SW 1271 (cell line): Measurements from ENCODE around the gene HHIPL1.
"Not testable (repeated sequence)": the region's sequence is repeated elsewhere in the genome, so short reads cannot be mapped to it uniquely, and the experiment has no call there.

Experiments used
- DNase-seq, 2 experiments: peaks; one replicate each; lab custom pipeline; 2025; lab: John Stamatoyannopoulos, UW

HHIPL1 gene

DNA sequence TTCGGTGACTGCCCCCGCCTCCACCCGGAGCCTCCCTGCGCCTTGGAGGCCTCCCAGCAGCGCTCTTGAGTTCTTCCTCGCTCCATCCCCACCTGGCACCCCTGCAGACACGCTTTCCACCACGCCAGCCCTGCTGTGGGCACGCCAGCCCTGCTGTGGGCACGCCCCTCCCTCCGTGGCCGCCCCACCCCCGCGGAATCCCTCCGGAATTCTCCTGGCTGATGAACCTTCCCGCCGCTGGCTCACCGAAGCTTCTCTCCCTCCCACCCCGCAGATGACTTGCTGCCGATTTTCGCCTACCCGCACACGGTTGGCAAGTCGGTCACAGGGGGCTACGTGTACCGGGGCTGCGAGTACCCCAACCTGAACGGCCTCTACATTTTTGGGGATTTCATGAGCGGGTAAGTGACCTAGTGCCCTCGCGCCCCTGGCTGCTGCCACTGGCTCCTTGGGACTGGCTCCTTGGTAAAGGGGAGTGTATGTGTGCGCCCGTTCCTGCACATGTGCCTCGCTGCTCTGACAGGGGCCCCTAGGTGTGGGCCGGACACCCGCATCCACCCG lies 15.2 kb downstream of the HHIPL1 start:
- DNase-seq: no peak

DNA sequence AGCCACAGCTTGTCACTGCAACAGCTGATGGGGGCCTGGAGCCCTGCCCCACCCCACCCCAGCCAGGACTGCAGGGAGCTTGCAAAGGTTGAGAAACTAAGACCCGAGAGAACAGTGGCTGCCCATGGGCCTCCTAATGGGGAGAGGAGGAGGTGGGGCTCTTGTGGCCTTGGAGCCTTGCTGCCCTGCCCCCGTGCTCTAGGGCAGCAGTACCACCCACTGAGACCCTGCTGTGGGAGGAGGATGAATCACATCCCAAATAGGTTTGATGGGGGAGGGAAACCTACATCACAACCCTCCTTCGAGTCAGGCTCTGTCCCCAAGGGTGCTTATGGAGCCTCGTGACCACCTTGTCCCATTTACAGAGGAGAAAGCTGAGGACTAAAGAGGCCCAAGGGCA lies 15.9 kb downstream of the HHIPL1 start:
- DNase-seq: no peak

DNA sequence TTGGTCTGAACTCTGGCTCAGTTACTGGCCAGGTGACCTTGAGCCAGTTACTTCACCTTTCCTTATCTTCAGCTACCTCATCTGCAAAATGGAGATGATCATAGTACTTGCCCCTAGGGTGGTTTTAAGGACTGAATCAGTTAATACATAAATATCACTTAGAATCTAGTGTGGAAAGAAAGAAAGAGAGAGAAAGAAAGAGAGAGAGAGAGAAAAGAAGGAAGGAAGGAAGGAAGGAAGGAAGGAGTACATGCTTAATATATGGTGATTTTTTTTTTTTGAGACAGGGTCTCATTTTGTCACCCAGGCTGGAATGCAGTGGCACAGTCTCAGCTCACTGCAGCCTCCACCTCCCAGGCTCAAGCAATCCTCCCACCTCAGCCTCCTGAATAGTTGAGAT lies 16.3 kb downstream of the HHIPL1 start:
- not testable (repeated sequence) for DNase-seq

DNA sequence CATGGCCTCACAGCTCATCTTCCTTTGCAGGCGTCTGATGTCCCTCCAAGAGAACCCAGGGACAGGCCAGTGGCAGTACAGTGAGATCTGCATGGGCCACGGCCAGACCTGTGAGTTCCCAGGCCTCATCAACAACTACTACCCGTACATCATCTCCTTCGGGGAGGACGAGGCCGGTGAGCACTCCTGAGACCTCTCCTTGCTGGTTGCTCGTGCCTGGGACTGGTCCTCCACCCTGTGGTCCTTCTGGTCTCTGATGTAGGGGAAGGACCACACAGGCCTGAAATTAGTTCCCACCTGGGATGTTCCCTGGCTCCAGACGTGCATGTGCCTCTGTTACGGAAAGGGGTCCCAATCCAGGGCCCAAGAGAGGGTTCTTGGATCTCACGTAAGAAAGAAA lies 17.9 kb downstream of the HHIPL1 start:
- DNase-seq: no peak

- DNase-seq: no peak
Observed at GRCh38 chr14:99663386-99664057, 18.6 kb downstream of the HHIPL1 start.

- no peak for DNase-seq
Observed at GRCh38 chr14:99664058-99664936, 19.4 kb downstream of the HHIPL1 start.

- DNase-seq: no peak
Observed at GRCh38 chr14:99664937-99665273, 20.0 kb downstream of the HHIPL1 start.

- no peak for DNase-seq
Observed at GRCh38 chr14:99666533-99666932, 21.6 kb downstream of the HHIPL1 start.

- DNase-seq: no peak
Observed at GRCh38 chr14:99667045-99667444, 22.1 kb downstream of the HHIPL1 start.

GRCh38 chr14:99667821-99668220 lies 22.9 kb downstream of the HHIPL1 start:
- DNase-seq: no peak

GRCh38 chr14:99668307-99669295 lies 23.7 kb downstream of the HHIPL1 start:
- DNase-seq: no peak

DNA sequence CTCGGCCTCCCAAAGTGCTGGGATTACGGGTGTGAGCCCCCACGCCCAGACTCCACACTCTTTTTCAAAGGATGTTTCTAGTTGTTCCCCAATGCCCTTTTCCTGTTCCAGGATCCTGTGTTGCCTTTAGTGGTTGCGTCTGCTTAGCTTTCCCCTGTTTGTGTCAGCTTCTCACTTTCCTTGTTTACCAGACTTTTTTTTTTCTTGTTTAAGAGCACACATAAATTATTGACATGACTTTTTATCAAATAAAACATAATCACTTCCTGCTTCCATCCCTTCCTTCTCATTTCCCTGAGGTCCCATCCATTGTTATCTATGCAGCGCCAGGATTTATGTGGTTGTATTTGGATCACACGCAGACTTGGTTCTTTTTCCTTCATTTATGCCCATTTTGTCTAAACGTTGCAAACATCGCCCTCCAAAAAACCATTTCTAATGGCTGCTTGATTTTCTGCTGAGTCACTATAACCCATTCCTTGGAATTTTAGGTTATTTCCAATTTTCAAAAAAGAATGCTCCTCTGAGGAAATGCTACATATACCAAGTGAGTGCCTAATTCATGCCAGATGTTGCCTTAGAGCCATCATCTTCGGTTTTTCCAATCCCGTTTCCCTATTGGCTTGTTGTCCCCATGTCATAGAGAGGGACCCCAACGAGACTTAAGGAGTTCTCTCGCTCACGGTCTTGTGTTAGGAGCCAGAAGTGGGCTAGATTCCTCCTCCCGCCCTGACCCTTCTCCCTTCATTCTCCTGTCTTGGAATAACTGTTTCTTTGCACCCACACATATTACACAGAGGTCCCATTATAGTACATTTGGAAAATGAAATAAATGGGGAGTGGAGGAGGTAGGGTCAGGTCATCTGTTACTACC lies 25.7 kb downstream of the HHIPL1 start:
- DNase-seq: no peak

GRCh38 chr14:99671235-99672224 lies 26.6 kb downstream of the HHIPL1 start:
- no peak for DNase-seq

DNA sequence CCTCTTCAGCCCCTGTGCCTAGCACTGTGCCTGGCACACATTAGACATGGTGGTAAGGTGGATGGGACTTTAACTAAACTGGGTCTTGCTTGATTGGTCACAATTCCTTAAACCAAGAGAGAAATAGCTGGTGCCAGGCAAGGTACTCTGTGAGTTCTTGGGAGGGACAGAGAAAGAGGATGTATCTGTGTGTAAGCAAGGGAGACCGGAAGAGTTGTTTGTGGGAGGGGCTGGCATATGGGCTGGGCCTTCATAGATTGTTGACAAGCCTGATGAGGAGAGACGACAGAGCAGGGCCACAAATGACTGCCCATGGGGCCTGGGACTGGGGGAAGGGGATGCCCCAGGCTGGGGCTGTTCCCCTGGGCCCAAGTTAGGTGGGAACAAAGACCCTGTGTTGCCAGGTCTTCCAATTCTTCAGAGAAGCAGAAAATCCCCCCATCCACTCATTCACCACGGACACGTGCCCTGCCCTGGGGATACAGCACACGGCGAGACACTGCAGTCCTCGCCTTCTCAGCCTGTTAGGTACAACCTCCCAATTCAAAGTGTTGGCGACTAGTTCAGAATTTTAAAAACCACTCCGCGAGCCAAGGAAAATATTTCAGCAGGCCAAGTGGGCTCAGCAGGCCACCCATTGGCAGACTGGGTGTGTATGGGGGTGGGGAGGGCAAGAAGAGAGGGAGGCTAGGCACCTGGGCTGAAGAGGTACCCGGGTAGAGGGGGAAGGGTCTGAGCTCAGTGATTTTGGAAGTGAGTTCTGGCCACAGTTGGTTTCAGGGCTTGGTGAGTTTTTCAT lies 27.8 kb downstream of the HHIPL1 start:
- DNase-seq: no peak

DNA sequence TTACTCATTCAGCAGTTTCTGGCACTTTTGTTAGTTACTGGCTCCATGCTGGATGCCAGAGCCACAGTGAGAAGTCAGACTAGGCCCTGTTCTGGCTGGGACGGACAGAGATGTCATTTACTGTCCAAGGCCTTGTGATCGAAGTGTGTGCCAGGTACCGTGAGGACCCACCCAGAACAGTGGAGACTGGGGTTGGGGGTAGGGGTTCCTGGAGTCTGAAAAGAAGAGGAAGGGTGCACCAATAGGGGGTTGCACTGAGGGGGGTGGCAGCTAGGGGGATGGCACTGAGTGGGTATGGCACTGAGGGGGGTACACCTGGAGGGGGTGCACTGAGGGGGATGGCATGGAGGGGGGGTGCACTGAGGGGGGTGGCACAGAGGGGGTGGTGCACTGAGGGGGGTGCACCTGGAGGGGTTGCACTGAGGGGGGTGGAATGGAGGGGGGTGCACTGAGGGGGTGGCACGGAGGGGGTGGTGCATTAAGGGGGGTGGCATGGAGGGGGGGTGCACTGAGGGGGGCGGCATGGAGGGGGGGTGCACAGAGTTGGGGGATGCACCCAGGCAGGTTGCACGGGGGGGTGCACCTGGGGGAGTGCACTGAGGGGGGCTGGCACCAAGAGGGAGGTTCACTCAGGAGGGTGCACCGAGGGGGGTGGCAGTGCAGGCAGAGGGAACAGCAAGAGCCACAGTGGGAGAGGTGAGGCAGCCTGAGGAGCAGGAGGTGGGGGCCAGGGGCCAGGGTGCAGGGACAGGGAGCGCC lies 28.6 kb downstream of the HHIPL1 start:
- no peak for DNase-seq

- DNase-seq: no peak
Observed at GRCh38 chr14:99674064-99674650, 29.2 kb downstream of the HHIPL1 start.

DNA sequence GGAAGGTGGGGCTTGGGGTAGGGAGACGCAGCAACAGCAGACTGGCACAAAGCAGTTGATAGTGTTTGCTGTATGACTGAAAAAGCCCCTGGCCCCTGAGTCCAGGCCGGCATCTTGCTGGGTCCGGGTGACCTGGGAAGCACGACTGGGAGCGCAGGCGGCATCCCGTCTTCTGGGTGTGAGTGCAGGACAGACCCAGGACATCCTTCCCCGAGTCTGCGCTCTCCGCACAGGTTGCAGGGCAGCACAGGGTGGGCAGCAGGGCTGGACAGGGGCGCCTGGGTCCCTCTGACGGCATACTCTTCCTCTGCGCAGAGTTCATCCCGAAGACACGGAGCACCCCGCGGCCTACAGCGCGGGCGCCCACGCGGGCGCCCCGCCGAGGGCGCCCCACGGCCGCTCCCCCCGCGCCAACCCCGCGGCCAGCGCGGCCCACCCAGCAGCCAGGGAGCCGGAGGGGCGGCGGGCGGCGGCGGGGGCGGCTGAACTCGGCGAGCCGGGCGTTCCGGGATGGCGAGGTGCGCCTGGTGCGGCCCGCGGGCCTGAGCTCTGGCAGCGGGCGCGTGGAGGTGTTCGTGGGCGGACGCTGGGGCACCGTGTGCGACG lies 29.9 kb downstream of the HHIPL1 start:
- no peak for DNase-seq
